ENCODE measurements around the gene PHAF1. TPM values are rescaled to one million over a fixed set of nuclear protein-coding genes. Genes with fewer than 3 reads are reported as not detected.
A peak's percentile ranks its signal among the peaks of the same experiment; 100 is the strongest.

The PHAF1 gene
- total and polyA plus RNA-seq, 2 of the 13 experiments (the other 11 are each of a cell fraction or from before 2014, with no cell fraction given), result 48.3 to 174 TPM

GRCh38 chr16:67192781-67193361 is 83.1 kb downstream of the PHAF1 start (continued):
- no peak for TF ChIP-seq ZNF598 (CRISPR knock-in tag; IDR thresholded peaks at IDR 0.05; ENCODE audit: borderline replicate concordance)
- TF ChIP-seq MTA3 (CRISPR knock-in tag; IDR thresholded peaks at IDR 0.05), result no peak
- no peak for TF ChIP-seq FOXP1 (IDR thresholded peaks at IDR 0.05)
- no peak for TF ChIP-seq FOXP1 (CRISPR knock-in tag; IDR thresholded peaks at IDR 0.05)
- no peak for TF ChIP-seq ZFP1 (CRISPR knock-in tag; IDR thresholded peaks at IDR 0.05)
- TF ChIP-seq ZNF619 (CRISPR knock-in tag; IDR thresholded peaks at IDR 0.05), result peak; percentile 61; the same call in 1 of the 2 replicates
- no peak for TF ChIP-seq JUNB (CRISPR knock-in tag; IDR thresholded peaks at IDR 0.05; ENCODE audit: borderline replicate concordance)
- no peak for TF ChIP-seq FOXP4 (CRISPR knock-in tag; IDR thresholded peaks at IDR 0.05)
- TF ChIP-seq ZNF512B (CRISPR knock-in tag; IDR thresholded peaks at IDR 0.05; ENCODE audit: borderline replicate concordance), result no peak
- no peak for TF ChIP-seq ZFY (CRISPR knock-in tag; IDR thresholded peaks at IDR 0.05)
- no peak for TF ChIP-seq ZNF431 (CRISPR knock-in tag; IDR thresholded peaks at IDR 0.05; ENCODE audit: borderline replicate concordance, low read depth)
- TF ChIP-seq FIP1L1 (IDR thresholded peaks at IDR 0.05; ENCODE audit: borderline replicate concordance, insufficient read depth, low read depth, low read length), result no peak
- TF ChIP-seq ZNF367 (CRISPR knock-in tag; IDR thresholded peaks at IDR 0.05; ENCODE audit: borderline replicate concordance), result 0 out of 2 replicates have a peak, but pooled peaks have one; percentile 41
- TF ChIP-seq KLF13 (CRISPR knock-in tag; IDR thresholded peaks at IDR 0.05), result no peak
- TF ChIP-seq ZNF790 (CRISPR knock-in tag; IDR thresholded peaks at IDR 0.05; ENCODE audit: borderline replicate concordance), result no peak
- no peak for TF ChIP-seq ZNF354B (CRISPR knock-in tag; IDR thresholded peaks at IDR 0.05)
- TF ChIP-seq DNMT1 (CRISPR knock-in tag; IDR thresholded peaks at IDR 0.05), result 0 out of 2 replicates have a peak, but pooled peaks have one; percentile 56
- no peak for TF ChIP-seq RAD21 (CRISPR knock-in tag; IDR thresholded peaks at IDR 0.05)
- TF ChIP-seq ZNF256 (CRISPR knock-in tag; conservative IDR thresholded peaks at IDR 0.05), result 0 out of 2 replicates have a peak, but pooled peaks have one; percentile 36
- TF ChIP-seq FLYWCH1 (CRISPR knock-in tag; IDR thresholded peaks at IDR 0.05), result no peak
- no peak for TF ChIP-seq DNMT3B (CRISPR knock-in tag; conservative IDR thresholded peaks at IDR 0.05)
- 0 out of 2 replicates have a peak, but pooled peaks have one; percentile 1 for TF ChIP-seq ZNF609 (CRISPR knock-in tag; IDR thresholded peaks at IDR 0.05; ENCODE audit: borderline replicate concordance)

All from HepG2 (cell line).